GM20000 (cell line): Measurements from ENCODE around the gene SLC6A14.

Source experiments
- DNase-seq: peaks from one replicate; pipeline ENCODE4 v3.0.0; 2012; ENCODE audit warnings: low spot score
- TF ChIP-seq, protein P1 (sequence below): IDR thresholded peaks from 2 replicates; pipeline ENCODE4 v1.5.1; 2012; ENCODE audit warnings: mild to moderate bottlenecking, control low read depth; ENCODE audit errors: extremely low read depth, missing control alignments

The SLC6A14 gene

GRCh38 chrX:116499780-116500179 is 63.4 kb downstream of the SLC6A14 start:
- TF ChIP-seq, protein P1, sequence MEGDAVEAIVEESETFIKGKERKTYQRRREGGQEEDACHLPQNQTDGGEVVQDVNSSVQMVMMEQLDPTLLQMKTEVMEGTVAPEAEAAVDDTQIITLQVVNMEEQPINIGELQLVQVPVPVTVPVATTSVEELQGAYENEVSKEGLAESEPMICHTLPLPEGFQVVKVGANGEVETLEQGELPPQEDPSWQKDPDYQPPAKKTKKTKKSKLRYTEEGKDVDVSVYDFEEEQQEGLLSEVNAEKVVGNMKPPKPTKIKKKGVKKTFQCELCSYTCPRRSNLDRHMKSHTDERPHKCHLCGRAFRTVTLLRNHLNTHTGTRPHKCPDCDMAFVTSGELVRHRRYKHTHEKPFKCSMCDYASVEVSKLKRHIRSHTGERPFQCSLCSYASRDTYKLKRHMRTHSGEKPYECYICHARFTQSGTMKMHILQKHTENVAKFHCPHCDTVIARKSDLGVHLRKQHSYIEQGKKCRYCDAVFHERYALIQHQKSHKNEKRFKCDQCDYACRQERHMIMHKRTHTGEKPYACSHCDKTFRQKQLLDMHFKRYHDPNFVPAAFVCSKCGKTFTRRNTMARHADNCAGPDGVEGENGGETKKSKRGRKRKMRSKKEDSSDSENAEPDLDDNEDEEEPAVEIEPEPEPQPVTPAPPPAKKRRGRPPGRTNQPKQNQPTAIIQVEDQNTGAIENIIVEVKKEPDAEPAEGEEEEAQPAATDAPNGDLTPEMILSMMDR = no peak
- no peak for DNase-seq
